ENCODE data around the gene SAPCD2.

SAPCD2 gene

GRCh38 chr9:137012694-137013570 lies 57.4 kb downstream of the SAPCD2 start:
- peaks cover 41% of the 10 kb centered on the region for H3K36me3 ChIP-seq
- H3K9me3 ChIP-seq (ENCODE audit: severe bottlenecking): no peaks in the 10 kb centered on the region
- no peak for DNase-seq

More at GRCh38 chr9:137012694-137013570, 57.4 kb downstream of the SAPCD2 start:
- H3K4me3 ChIP-seq (ENCODE audit: low read depth, low read length): no peak overlapping the region
- no peaks in the 10 kb centered on the region for H3K27me3 ChIP-seq (ENCODE audit: insufficient read depth, low read depth, severe bottlenecking)
- H3K27ac ChIP-seq: no peak overlapping the region
- TF ChIP-seq CTCF (IDR thresholded peaks at IDR 0.05; ENCODE audit: low read depth, low read length): no peak
